HEK293 (cell line): ENCODE results near the gene UGT2A2.

Experiments used
- CTCF ChIA-PET: fragments of 350-600 bp; formaldehyde crosslinking; extraction: SDS; loops from one replicate; lab custom pipeline; 2021; ENCODE audit warnings: antibody characterized with exemption; lab: Yijun Ruan, JAX
- POLR2A ChIA-PET: fragments of 300-600 bp; formaldehyde crosslinking; extraction: SDS; loops from one replicate; lab custom pipeline; 2020; ENCODE audit warnings: antibody characterized with exemption, inconsistent platforms; lab: Yijun Ruan, JAX
- H3K27ac ChIP-seq: fragments of 200-500 bp; sonication (Bioruptor generic); 2 replicates; pipeline ENCODE4 v1.5.1; 2014; ENCODE audit warnings: low read depth, low read length, control low read depth, inconsistent platforms; ENCODE audit errors: extremely low read depth
- H3K36me3 ChIP-seq, 2 experiments: fragments of 200-500 bp in 1 of 2; sonication (Bioruptor generic) in 1 of 2; 1 replicate in 1 of 2; 2 replicates in 1 of 2; pipeline ENCODE4 v1.5.1; 2014 to 2017; ENCODE audit warnings: inconsistent platforms in 2 of 2, low read length in 2 of 2; ENCODE audit not compliant: control insufficient read depth in 2 of 2, insufficient read depth in 1 of 2
- H3K4me1 ChIP-seq: fragments of 200-500 bp; sonication (Bioruptor generic); 2 replicates; pipeline ENCODE4 v1.5.1; 2014; ENCODE audit warnings: mild to moderate bottlenecking, low read length, inconsistent platforms; ENCODE audit not compliant: control insufficient read depth, insufficient read depth
- H3K4me3 ChIP-seq: 2 replicates; pipeline ENCODE4 v1.5.1; 2011; ENCODE audit warnings: low read depth, mild to moderate bottlenecking, control low read depth, low read length, moderate library complexity
- H3K9me3 ChIP-seq: fragments of 200-500 bp; sonication (Bioruptor generic); 2 replicates; pipeline ENCODE4 v1.5.1; 2014; ENCODE audit warnings: low read depth, low read length, inconsistent platforms; ENCODE audit not compliant: control insufficient read depth, insufficient read depth
- HOXA7 ChIP-seq: sonication (generic); formaldehyde crosslinking; IDR thresholded peaks from 2 replicates; pipeline ENCODE4 v1.8.1; 2022; ENCODE audit warnings: missing genetic modification reagents, borderline replicate concordance
- INSM2 ChIP-seq: fragments of 450-650 bp; formaldehyde crosslinking; IDR thresholded peaks from 2 replicates; pipeline ENCODE4 v1.5.1; 2016; ENCODE audit warnings: missing biosample characterization, missing genetic modification characterization
- KLF17 ChIP-seq: fragments of 450-650 bp; formaldehyde crosslinking; IDR thresholded peaks from 2 replicates; pipeline ENCODE4 v1.5.1; 2016; ENCODE audit warnings: missing biosample characterization, missing genetic modification characterization
- OVOL3 ChIP-seq: fragments of 450-650 bp; formaldehyde crosslinking; IDR thresholded peaks from 2 replicates; pipeline ENCODE4 v1.5.1; 2016; ENCODE audit warnings: missing biosample characterization, missing genetic modification characterization
- PRDM2 ChIP-seq: fragments of 450-650 bp; formaldehyde crosslinking; IDR thresholded peaks from 2 replicates; pipeline ENCODE4 v1.5.1; 2016; ENCODE audit warnings: missing biosample characterization, missing genetic modification characterization, borderline replicate concordance
- REST ChIP-seq: fragments of 450-650 bp; formaldehyde crosslinking; IDR thresholded peaks from 2 replicates; pipeline ENCODE4 v1.5.1; 2016; ENCODE audit warnings: missing biosample characterization, missing genetic modification characterization
- SCRT2 ChIP-seq: fragments of 450-650 bp; formaldehyde crosslinking; IDR thresholded peaks from 2 replicates; pipeline ENCODE4 v1.5.1; 2016; ENCODE audit warnings: missing biosample characterization, missing genetic modification characterization
- TRIM28 ChIP-seq: IDR thresholded peaks from 2 replicates; pipeline ENCODE4 v1.6.1; 2011; ENCODE audit warnings: low read length, control low read depth, borderline replicate concordance
- ZBTB1 ChIP-seq: fragments of 450-650 bp; formaldehyde crosslinking; IDR thresholded peaks from 2 replicates; pipeline ENCODE4 v1.5.1; 2016; ENCODE audit warnings: missing biosample characterization, missing genetic modification characterization
- ZFP69B ChIP-seq: fragments of 450-650 bp; formaldehyde crosslinking; IDR thresholded peaks from 2 replicates; pipeline ENCODE4 v1.5.1; 2016; ENCODE audit warnings: missing biosample characterization, missing genetic modification characterization
- ZNF16 ChIP-seq: fragments of 450-650 bp; formaldehyde crosslinking; IDR thresholded peaks from 2 replicates; pipeline ENCODE4 v1.5.1; 2016; ENCODE audit warnings: low read depth, missing biosample characterization, missing genetic modification characterization
- ZNF174 ChIP-seq: fragments of 450-650 bp; formaldehyde crosslinking; IDR thresholded peaks from 2 replicates; pipeline ENCODE4 v1.5.0; 2017; ENCODE audit warnings: missing biosample characterization, mild to moderate bottlenecking, missing genetic modification characterization
- ZNF510 ChIP-seq: fragments of 450-650 bp; formaldehyde crosslinking; IDR thresholded peaks from 2 replicates; pipeline ENCODE4 v1.5.1; 2018; ENCODE audit warnings: mild to moderate bottlenecking, missing genetic modification characterization, missing biosample characterization; ENCODE audit not compliant: insufficient replicate concordance
- ZNF623 ChIP-seq: fragments of 450-650 bp; formaldehyde crosslinking; IDR thresholded peaks from 2 replicates; pipeline ENCODE4 v1.5.1; 2016; ENCODE audit warnings: missing biosample characterization, missing genetic modification characterization
- ZNF626 ChIP-seq: fragments of 450-650 bp; sonication (Bioruptor Pico); formaldehyde crosslinking; IDR thresholded peaks from 2 replicates; pipeline ENCODE4 v1.5.1; 2018; ENCODE audit warnings: missing biosample characterization, missing genetic modification characterization, inconsistent platforms
- ZNF645 ChIP-seq: fragments of 450-650 bp; formaldehyde crosslinking; IDR thresholded peaks from 2 replicates; pipeline ENCODE4; 2016; ENCODE audit warnings: missing biosample characterization, missing genetic modification characterization

The UGT2A2 gene

GRCh38 chr4:69577245-69577644, 62.2 kb downstream of the UGT2A2 start (continued):
- no peak for TF ChIP-seq ZBTB1 (tag by site-specific recombination)

GRCh38 chr4:69576251-69576877, 63.1 kb downstream of the UGT2A2 start:
- H3K36me3 ChIP-seq, result no peaks in the 10 kb centered on the region
- H3K9me3 ChIP-seq, result no peaks in the 10 kb centered on the region
- no peak overlapping the region for H3K4me3 ChIP-seq
- CTCF ChIA-PET, result interaction anchor here (0.7 kb wide), 1 partner anchor 728 kb away, joined by 3 read pairs; no protein-coding TSS in a partner anchor
- no peak for TF ChIP-seq HOXA7 (CRISPR knock-in tag)
- TF ChIP-seq OVOL3, result no peak
- no peak for TF ChIP-seq ZNF510 (tag by site-specific recombination)
- TF ChIP-seq ZFP69B (tag by site-specific recombination), result no peak
- no peak for TF ChIP-seq ZNF626 (tag by site-specific recombination)
- no peak for TF ChIP-seq INSM2 (tag by site-specific recombination)
- no peak for TF ChIP-seq REST (tag by site-specific recombination)
- no peak for TF ChIP-seq ZNF645 (tag by site-specific recombination)
- TF ChIP-seq, all 188 proteins: peak for 0
- Histone ChIP-seq H3K27ac (no peak overlapping the region), H3K4me1 (no peaks in the 10 kb centered on the region)
- POLR2A ChIA-PET, result no interaction called here

- no peak overlapping the region for H3K4me3 ChIP-seq
- ChIA-PET CTCF (no interaction called here), POLR2A (no interaction called here)
- no peaks in the 10 kb centered on the region for H3K4me1 ChIP-seq
- H3K9me3 ChIP-seq, result no peaks in the 10 kb centered on the region
- H3K27ac ChIP-seq, result no peak overlapping the region
- H3K36me3 ChIP-seq, result no peaks in the 10 kb centered on the region
- no peak for TF ChIP-seq PRDM2 (tag by site-specific recombination)
- TF ChIP-seq KLF17, result no peak
- TF ChIP-seq ZNF174 (tag by site-specific recombination), result no peak
- TF ChIP-seq ZNF623, result no peak
- no peak for TF ChIP-seq TRIM28
- no peak for TF ChIP-seq ZNF16
- no peak for TF ChIP-seq SCRT2
These were observed 70.7 kb downstream of the UGT2A2 start for GRCh38 chr4:69568787-69569186.
